ENCODE measurements around the gene OXA1L.

DNA sequence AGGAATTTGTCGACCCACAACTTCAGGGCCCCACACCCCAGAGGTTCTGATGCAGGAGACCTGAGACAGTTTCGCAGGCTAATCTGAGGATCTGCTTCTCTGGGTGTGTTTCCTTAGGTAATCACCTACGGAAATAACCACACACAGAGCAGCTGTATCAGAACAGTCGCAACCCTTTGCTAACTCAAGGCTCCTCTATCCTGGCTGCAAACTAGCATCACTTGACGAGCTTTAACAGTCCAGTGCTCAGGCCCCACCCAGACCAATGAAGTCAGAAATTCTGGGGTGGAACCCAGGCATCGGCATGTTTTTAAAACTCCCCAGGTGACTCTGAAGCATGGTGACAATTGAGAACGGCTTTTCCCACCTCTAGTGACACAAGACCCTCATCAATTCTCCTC lies 28.1 kb downstream of the OXA1L start:
- no peak for TF ChIP-seq CTCF (IDR thresholded peaks at IDR 0.05)
- TF ChIP-seq EP300 (IDR thresholded peaks at IDR 0.05), result no peak
- no peak for TF ChIP-seq POLR2AphosphoS5 (IDR thresholded peaks at IDR 0.05)
